T-helper 17 cell (primary cell): Measurements from ENCODE around the gene PIM1. TPM values are rescaled to one million over a fixed set of nuclear protein-coding genes. Genes with fewer than 3 reads are reported as not detected.

Experiments
- ATAC-seq: fragments of 150-1000 bp; cut with Tn5 transposase; 2 replicates; pipeline ENCODE4 v1.10.0; 2021; ENCODE audit warnings: mild to moderate bottlenecking, moderate library complexity
- DNase-seq, 3 donors: peaks; one replicate each; pipeline versions ENCODE4 v3.0.0 to v3.0.0-alpha.2; 2020 to 2021
- H3K9me3 ChIP-seq: one replicate; pipeline ENCODE4 v1.7.0; 2013; ENCODE audit warnings: low read length, mild to moderate bottlenecking; ENCODE audit not compliant: control insufficient read depth, poor library complexity, severe bottlenecking
- H3K27ac Mint-ChIP-seq: one replicate; pipeline ENCODE4 v1.8.0; 2022; ENCODE audit warnings: mild to moderate bottlenecking, moderate library complexity, mixed read lengths
- H3K27me3 Mint-ChIP-seq: one replicate; pipeline ENCODE4 v1.8.0; 2022; ENCODE audit warnings: mixed read lengths
- H3K36me3 Mint-ChIP-seq: one replicate; pipeline ENCODE4 v1.8.0; 2022; ENCODE audit warnings: low read depth, mixed read lengths
- H3K4me1 Mint-ChIP-seq: one replicate; pipeline ENCODE4 v1.8.0; 2022; ENCODE audit warnings: mild to moderate bottlenecking, mixed read lengths
- H3K4me3 Mint-ChIP-seq: one replicate; pipeline ENCODE4 v1.8.0; 2022; ENCODE audit warnings: mild to moderate bottlenecking, moderate library complexity, mixed read lengths
- total RNA-seq, 4 donors: library from RNA in 2 of 4; stranded (reverse) in 2 of 4; gene quantifications; one replicate each; pipeline ENCODE4 v1.2.3 and lab custom pipeline; 2022 to 2026

The PIM1 gene
- total RNA-seq, 2 donors from 2014 or later: 210 to 310 TPM

DNA sequence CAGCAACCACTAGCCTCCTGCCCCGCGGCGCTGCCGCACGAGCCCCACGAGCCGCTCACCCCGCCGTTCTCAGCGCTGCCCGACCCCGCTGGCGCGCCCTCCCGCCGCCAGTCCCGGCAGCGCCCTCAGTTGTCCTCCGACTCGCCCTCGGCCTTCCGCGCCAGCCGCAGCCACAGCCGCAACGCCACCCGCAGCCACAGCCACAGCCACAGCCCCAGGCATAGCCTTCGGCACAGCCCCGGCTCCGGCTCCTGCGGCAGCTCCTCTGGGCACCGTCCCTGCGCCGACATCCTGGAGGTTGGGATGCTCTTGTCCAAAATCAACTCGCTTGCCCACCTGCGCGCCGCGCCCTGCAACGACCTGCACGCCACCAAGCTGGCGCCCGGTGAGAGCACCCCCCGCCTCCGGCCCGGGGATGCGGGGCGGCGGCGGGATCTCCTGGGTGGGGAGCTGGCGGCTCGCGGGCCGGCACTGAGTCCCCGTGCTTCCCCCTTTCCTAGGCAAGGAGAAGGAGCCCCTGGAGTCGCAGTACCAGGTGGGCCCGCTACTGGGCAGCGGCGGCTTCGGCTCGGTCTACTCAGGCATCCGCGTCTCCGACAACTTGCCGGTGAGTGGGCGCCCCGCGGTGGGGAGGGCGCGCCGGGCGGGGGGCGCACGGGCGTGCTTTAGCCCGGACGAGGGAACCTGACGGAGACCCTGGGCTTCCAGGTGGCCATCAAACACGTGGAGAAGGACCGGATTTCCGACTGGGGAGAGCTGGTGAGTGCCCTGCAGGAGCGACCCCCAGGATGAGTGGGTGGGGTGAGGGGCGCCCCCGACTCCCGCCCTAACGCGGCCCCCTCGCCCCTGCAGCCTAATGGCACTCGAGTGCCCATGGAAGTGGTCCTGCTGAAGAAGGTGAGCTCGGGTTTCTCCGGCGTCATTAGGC, 585 bp downstream of the PIM1 start:
- no peak for ATAC-seq
- Mint-ChIP-seq H3K36me3 (peaks cover 21% of the 10 kb centered on the region), H3K4me3 (peak overlapping the region; percentile 96), H3K27ac (peak overlapping the region; percentile 99), H3K27me3 (no peaks in the 10 kb centered on the region), H3K4me1 (peaks cover 51% of the 10 kb centered on the region)
- peak in 2 of 3 donors; percentile 20 to 26 for DNase-seq
- no peaks in the 10 kb centered on the region for H3K9me3 ChIP-seq

DNA sequence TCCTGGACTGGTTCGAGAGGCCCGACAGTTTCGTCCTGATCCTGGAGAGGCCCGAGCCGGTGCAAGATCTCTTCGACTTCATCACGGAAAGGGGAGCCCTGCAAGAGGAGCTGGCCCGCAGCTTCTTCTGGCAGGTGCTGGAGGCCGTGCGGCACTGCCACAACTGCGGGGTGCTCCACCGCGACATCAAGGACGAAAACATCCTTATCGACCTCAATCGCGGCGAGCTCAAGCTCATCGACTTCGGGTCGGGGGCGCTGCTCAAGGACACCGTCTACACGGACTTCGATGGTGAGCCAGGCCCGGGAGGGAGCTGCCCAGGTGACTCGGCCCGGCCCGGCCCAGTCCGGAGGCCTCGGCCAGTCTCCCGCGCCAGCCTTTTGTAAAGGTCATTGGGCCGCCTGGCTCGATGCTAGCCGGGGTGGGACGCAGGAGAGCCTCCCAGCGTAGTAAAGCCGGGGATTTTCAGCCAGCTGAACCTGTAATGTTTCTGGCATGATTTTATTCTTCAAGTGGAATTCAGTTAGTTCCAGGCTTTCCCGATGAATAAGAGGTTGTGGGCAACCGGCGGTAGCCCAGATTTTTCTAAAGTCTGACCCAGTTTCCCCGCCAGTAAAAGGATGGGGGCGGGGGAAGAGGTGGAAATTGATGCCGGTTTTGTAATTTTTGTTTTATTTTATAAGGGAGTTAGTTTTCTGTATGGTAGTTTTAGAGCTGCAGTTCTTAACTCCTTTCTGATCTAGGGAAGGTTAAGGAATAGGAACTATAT, 1.4 kb downstream of the PIM1 start:
- Mint-ChIP-seq H3K4me3 (peak overlapping the region; percentile 96), H3K27me3 (no peaks in the 10 kb centered on the region), H3K4me1 (peaks cover 54% of the 10 kb centered on the region), H3K36me3 (peaks cover 21% of the 10 kb centered on the region), H3K27ac (peak overlapping the region; percentile 99)
- no peaks in the 10 kb centered on the region for H3K9me3 ChIP-seq
- DNase-seq: peak in 2 of 3 donors; percentile 16 to 24
- ATAC-seq: no peak

DNA sequence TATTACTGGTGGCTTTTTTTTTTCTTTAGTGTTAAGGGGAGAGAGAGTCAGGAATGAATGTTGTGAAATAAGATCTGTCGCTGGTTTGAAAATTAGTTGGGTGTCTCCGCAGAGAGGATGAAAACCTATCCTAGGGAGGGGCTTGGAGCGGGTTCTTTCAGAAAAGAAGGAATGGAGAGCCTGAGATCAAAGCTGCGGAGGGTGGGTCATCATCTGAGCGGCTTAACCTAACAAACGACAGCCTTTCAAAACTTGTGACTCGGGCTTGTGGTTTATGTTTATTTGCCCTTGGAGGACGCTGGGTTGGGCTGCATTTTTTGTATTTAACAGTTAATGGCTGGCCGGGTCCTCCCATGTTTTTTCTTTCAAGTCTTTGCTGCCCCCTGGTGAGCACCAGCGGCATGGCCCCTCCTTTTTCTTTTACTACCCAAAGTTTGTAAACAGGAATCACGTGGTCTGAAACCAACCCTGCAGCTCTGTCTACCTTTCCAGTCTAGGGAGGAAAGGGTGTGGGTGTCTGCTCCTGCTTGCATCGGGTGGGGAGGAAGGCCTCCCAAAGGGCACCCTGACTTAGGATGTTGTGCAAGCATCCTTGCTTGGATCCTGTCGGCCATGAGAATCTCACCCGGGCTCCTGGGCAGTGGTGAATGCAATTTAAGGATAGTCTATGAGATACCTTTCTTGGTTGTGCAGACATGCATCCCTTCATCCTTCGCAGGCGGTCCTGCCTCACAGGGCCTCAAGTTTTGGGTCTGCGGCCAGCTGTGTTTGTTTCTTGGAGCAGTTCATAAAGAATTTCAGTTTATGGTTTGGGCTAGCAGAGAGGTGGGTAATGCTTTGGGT, 2.2 kb downstream of the PIM1 start:
- DNase-seq (peak; percentile 70 to 88 (median 87)), ATAC-seq (peak; percentile 38)
- peak overlapping the region; percentile 99 for H3K27ac Mint-ChIP-seq
- H3K9me3 ChIP-seq: no peaks in the 10 kb centered on the region
- H3K36me3 Mint-ChIP-seq: peaks cover 21% of the 10 kb centered on the region
- no peaks in the 10 kb centered on the region for H3K27me3 Mint-ChIP-seq
- peak overlapping the region; percentile 96 for H3K4me3 Mint-ChIP-seq
- H3K4me1 Mint-ChIP-seq: peaks cover 55% of the 10 kb centered on the region

DNA sequence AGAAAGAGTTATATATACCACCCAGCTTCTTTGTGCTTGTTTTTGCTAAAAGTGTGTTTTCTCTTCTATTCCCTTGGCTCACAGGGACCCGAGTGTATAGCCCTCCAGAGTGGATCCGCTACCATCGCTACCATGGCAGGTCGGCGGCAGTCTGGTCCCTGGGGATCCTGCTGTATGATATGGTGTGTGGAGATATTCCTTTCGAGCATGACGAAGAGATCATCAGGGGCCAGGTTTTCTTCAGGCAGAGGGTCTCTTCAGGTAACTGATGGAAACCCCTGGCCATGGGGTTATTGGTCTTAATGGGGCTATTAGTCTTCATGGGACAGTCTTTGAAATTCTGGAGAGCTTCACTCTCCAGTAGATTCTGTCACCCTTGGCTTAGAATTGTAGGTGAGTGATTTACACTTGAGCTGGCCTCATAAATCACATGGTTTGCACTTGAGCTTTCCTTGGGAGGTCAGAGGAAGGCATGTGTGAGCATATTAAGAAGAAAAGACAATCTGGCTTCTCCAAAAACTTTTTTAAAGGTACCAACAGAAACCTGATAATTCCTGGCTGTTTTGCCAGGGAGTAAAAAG, 3.0 kb downstream of the PIM1 start:
- ATAC-seq (no peak), DNase-seq (no peak)
- H3K9me3 ChIP-seq: no peaks in the 10 kb centered on the region
- H3K36me3 Mint-ChIP-seq: peaks cover 21% of the 10 kb centered on the region
- no peaks in the 10 kb centered on the region for H3K27me3 Mint-ChIP-seq
- peak overlapping the region; percentile 96 for H3K4me3 Mint-ChIP-seq
- H3K27ac Mint-ChIP-seq: peak overlapping the region; percentile 99
- H3K4me1 Mint-ChIP-seq: peaks cover 57% of the 10 kb centered on the region

DNA sequence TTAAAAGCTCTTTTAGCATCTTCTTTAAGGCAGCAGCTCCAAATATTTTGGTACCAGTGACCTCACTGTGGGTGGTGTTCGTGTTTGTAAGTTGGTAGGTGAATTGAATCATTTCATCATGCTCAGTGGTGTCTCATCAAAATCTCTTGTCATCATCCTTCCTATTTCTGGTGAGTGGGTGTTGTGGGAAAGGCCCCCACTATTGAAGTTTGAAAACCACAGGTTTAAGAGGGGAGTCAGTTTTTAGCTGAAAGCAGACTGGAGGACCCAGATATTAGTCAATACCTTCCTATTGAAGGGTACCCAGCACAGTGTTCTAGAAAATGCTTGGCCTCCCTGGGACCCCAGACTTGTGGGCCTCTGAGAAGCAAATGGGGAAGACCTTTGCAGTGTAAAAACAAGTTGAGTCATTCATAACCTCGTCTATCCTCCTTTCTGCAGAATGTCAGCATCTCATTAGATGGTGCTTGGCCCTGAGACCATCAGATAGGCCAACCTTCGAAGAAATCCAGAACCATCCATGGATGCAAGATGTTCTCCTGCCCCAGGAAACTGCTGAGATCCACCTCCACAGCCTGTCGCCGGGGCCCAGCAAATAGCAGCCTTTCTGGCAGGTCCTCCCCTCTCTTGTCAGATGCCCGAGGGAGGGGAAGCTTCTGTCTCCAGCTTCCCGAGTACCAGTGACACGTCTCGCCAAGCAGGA, 3.7 kb downstream of the PIM1 start:
- ATAC-seq (no peak), DNase-seq (no peak)
- Mint-ChIP-seq H3K36me3 (peaks cover 21% of the 10 kb centered on the region), H3K27me3 (no peaks in the 10 kb centered on the region), H3K4me1 (peaks cover 51% of the 10 kb centered on the region), H3K27ac (peak overlapping the region; percentile 99), H3K4me3 (peak overlapping the region; percentile 96)
- no peaks in the 10 kb centered on the region for H3K9me3 ChIP-seq

DNA sequence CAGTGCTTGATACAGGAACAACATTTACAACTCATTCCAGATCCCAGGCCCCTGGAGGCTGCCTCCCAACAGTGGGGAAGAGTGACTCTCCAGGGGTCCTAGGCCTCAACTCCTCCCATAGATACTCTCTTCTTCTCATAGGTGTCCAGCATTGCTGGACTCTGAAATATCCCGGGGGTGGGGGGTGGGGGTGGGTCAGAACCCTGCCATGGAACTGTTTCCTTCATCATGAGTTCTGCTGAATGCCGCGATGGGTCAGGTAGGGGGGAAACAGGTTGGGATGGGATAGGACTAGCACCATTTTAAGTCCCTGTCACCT, 4.2 kb downstream of the PIM1 start:
- Mint-ChIP-seq H3K36me3 (peaks cover 21% of the 10 kb centered on the region), H3K4me1 (peaks cover 48% of the 10 kb centered on the region), H3K27ac (peak overlapping the region; percentile 99), H3K4me3 (peak overlapping the region; percentile 96), H3K27me3 (no peaks in the 10 kb centered on the region)
- no peak for ATAC-seq
- DNase-seq: no peak
- no peaks in the 10 kb centered on the region for H3K9me3 ChIP-seq

DNA sequence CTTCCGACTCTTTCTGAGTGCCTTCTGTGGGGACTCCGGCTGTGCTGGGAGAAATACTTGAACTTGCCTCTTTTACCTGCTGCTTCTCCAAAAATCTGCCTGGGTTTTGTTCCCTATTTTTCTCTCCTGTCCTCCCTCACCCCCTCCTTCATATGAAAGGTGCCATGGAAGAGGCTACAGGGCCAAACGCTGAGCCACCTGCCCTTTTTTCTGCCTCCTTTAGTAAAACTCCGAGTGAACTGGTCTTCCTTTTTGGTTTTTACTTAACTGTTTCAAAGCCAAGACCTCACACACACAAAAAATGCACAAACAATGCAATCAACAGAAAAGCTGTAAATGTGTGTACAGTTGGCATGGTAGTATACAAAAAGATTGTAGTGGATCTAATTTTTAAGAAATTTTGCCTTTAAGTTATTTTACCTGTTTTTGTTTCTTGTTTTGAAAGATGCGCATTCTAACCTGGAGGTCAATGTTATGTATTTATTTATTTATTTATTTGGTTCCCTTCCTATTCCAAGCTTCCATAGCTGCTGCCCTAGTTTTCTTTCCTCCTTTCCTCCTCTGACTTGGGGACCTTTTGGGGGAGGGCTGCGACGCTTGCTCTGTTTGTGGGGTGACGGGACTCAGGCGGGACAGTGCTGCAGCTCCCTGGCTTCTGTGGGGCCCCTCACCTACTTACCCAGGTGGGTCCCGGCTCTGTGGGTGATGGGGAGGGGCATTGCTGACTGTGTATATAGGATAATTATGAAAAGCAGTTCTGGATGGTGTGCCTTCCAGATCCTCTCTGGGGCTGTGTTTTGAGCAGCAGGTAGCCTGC, 4.8 kb downstream of the PIM1 start:
- Mint-ChIP-seq H3K36me3 (peaks cover 21% of the 10 kb centered on the region), H3K4me3 (peak overlapping the region; percentile 96), H3K27ac (peak overlapping the region; percentile 99), H3K27me3 (no peaks in the 10 kb centered on the region), H3K4me1 (peaks cover 45% of the 10 kb centered on the region)
- DNase-seq (no peak), ATAC-seq (no peak)
- no peaks in the 10 kb centered on the region for H3K9me3 ChIP-seq

DNA sequence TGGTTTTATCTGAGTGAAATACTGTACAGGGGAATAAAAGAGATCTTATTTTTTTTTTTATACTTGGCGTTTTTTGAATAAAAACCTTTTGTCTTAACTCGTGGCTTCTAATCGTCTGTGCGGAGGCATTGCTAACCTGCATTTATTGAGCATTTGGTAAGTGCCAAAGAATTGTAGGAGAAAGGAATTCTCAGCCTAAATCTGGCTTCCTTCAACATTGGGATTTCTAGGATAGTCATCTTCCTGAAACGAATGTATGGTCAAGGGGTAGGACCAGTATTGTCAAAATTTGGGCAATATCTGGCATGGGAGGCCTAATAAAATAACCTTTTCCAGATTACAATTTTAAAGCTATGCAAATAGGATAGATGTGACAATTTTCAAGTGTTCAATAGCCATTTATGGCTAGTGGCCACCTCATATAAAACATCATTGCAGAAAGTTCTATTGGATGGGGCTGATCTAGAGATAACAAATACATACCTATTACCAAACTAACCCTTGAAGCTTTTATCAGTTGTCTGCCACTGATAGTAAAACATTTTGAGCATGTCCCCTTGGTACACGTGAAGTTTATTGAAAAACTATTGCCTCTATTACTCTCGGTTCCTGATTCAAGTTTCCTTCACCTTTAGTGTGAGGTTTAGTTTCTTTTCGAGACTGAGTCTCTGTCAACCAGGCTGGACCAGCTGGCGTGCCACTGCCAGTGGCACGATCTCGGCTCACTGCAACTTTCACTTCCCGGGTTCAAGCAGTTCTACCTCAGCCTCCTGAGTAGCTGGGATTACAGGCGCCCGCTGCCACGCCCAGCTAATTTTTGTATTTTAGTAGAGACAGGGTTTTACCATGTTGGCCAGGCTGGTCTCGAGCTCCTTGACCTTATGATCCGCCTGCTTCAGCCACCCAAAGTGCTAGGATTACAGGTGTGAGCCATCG, 5.6 kb downstream of the PIM1 start:
- H3K9me3 ChIP-seq: no peaks in the 10 kb centered on the region
- DNase-seq (no peak), ATAC-seq (no peak)

DNA sequence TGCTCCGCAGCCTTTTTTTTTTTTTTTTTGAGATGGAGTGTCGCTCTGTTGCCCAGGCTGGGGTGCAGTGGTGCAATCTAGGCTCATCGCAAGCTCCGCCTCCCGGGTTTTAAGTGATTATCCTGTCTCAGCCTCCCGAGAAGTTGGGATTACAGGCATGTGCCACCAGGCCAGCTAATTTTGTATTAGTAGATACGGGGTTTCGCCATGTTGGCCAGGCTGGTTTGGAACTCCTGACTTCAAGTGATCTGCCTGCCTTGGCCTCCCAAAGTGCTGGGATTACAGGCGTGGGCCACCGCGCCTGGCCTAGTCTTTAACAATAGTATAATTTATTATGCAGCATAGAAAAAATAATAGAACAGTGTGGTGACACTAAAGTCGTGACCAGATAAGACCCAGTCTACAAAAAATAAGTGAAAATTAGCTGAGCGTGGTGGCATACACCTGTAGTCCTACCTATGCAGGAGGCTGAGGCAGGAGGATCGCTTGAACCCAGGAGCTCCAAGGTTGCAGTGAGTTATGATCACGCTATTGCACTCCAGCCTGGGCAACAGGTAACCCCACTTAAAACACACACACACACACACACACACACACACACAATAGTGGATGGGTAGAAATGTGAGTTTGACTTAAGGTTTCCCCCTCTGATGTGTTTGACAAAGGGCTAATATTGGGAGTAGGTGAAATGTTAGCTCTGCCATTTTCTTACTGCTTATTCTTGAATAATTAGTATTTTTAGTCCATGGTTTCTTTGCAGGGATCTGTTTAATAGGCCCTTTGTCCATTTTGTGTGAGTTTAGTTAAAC, 6.5 kb downstream of the PIM1 start:
- H3K9me3 ChIP-seq: no peaks in the 10 kb centered on the region
- DNase-seq (no peak), ATAC-seq (no peak)
- Mint-ChIP-seq H3K4me1 (peaks cover 51% of the 10 kb centered on the region), H3K27me3 (no peaks in the 10 kb centered on the region), H3K36me3 (peaks cover 20% of the 10 kb centered on the region), H3K27ac (peak overlapping the region; percentile 99), H3K4me3 (peak overlapping the region; percentile 43)

More for the DNA sequence above, 5.6 kb downstream of the PIM1 start:
- Mint-ChIP-seq H3K4me1 (peaks cover 46% of the 10 kb centered on the region), H3K36me3 (peaks cover 21% of the 10 kb centered on the region), H3K27me3 (no peaks in the 10 kb centered on the region), H3K27ac (peak overlapping the region; percentile 99), H3K4me3 (peak overlapping the region; percentile 96)

DNA sequence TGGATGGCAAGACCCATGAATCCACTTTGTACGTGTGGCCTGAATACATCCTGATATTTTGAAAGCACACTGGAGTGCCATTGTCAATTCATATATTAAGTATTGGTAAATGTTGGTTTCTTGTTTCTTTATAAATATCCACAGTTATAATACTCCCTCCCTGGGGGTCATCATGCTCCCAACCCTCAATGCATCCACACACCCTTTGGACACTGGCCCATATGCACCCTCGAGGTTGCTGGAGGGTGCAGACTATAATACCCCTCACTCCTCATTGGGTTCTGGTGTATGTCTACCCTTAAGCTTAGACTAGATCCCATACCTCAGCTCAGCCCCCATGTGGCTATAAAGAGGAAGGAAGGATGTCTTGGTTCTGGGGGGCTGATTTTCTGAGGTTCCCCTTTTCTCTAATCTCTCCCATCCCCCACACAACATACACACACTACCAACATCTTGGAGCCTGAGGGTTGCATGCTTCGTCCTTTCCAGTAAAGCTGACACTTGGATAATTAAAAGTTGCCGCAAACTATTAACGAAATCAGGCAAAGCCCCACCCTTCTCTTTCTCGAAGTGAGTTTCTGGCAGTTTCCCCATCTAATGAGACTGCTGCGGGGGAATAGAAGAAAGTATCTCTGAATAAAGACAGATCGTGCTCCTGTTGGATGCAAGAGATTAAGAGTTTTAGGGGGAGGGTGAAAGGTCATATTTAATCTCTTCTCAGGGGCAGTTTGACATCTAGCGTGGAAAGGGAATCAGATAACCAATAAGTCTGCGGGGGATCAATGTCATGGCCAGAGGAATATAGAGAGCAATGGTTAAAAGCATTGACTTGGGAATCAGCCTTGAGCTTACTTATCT, 7.4 kb downstream of the PIM1 start:
- peak overlapping the region; percentile 99 for H3K27ac Mint-ChIP-seq
- peaks cover 48% of the 10 kb centered on the region for H3K4me1 Mint-ChIP-seq
- no peaks in the 10 kb centered on the region for H3K9me3 ChIP-seq
- peaks cover 15% of the 10 kb centered on the region for H3K36me3 Mint-ChIP-seq
- DNase-seq (no peak), ATAC-seq (no peak)
- no peaks in the 10 kb centered on the region for H3K27me3 Mint-ChIP-seq
- peak overlapping the region; percentile 45 for H3K4me3 Mint-ChIP-seq
